A549 (cell line): ENCODE data around the gene SLC6A6. TPM values are rescaled to one million over a fixed set of nuclear protein-coding genes. Genes with fewer than 3 reads are reported as not detected.
A peak's percentile ranks its signal among the peaks of the same experiment; 100 is the strongest.

Experiments used
- ATAC-seq, 2 experiments: fragments of 200-7000 bp in 1 of 2; fragments of >200 bp in 1 of 2; cut with Nextera tagmentation in 1 of 2; cut with Tn5 transposase in 1 of 2; 3 replicates each; pipeline versions ENCODE4 v1.8.0 to v1.9.1; 2018 to 2020; ENCODE audit warnings: mild to moderate bottlenecking in 1 of 2, moderate library complexity in 1 of 2
- CTCF ChIA-PET: fragments of 300-600 bp; sonication (Branson Sonifier 250); formaldehyde crosslinking; extraction: SDS; loops from one replicate; lab custom pipeline; 2021; ENCODE audit warnings: antibody characterized with exemption, inconsistent platforms; lab: Yijun Ruan, JAX
- POLR2A ChIA-PET: fragments of 350-600 bp; formaldehyde crosslinking; extraction: SDS; loops from one replicate; lab custom pipeline; 2021; ENCODE audit warnings: antibody characterized with exemption, inconsistent platforms; lab: Yijun Ruan, JAX
- DNase-seq, 2 experiments: peaks; one replicate each; pipeline versions ENCODE4 v3.0.0 to v3.0.0-alpha.2; 2011 to 2016; ENCODE audit warnings: low read depth in 1 of 2, low spot score in 1 of 2
- FAIRE-seq: peaks from 2 replicates; lab custom pipeline; 2011; peaks lifted over from hg19 to GRCh38; lab: Jason Lieb, UNC
- H3K27ac ChIP-seq, 2 experiments: fragments of >200 bp; sonication (Bioruptor Twin); formaldehyde crosslinking; 3 replicates each; pipeline ENCODE4 v1.5.1; 2016 to 2017
- H3K4me1 ChIP-seq: fragments of >200 bp; sonication (Bioruptor Twin); formaldehyde crosslinking; 3 replicates; pipeline ENCODE4 v1.6.1; 2016
- H3K4me2 ChIP-seq: fragments of >200 bp; sonication (Bioruptor Twin); formaldehyde crosslinking; 3 replicates; pipeline ENCODE4 v1.6.1; 2016
- H3K4me3 ChIP-seq: fragments of >200 bp; sonication (Bioruptor Twin); formaldehyde crosslinking; 3 replicates; pipeline ENCODE4 v1.5.1; 2016
- H3K9me3 ChIP-seq: fragments of >200 bp; sonication (Bioruptor Twin); formaldehyde crosslinking; 3 replicates; pipeline ENCODE4 v1.6.1; 2016
- CHD4 ChIP-seq: fragments of 200-600 bp; sonication (generic); IDR thresholded peaks from 2 replicates; pipeline ENCODE4 v1.6.1; 2016; ENCODE audit warnings: antibody characterized with exemption, mild to moderate bottlenecking, borderline replicate concordance
- ESRRA ChIP-seq: fragments of 150-350 bp; IDR thresholded peaks from 2 replicates; pipeline ENCODE4 v1.6.1; 2014; ENCODE audit warnings: mild to moderate bottlenecking, low read length, borderline replicate concordance
- FOSB ChIP-seq: fragments of 250-450 bp; sonication (Bioruptor Pico); IDR thresholded peaks from 2 replicates; pipeline ENCODE4 v1.5.0; 2020; ENCODE audit warnings: mild to moderate bottlenecking, moderate library complexity
- FOSL2 ChIP-seq, 2 experiments: fragments of 450-650 bp in 1 of 2; fragments of >200 bp in 1 of 2; sonication (Bioruptor Twin) in 1 of 2; formaldehyde crosslinking; IDR thresholded peaks; 2 replicates each; pipeline versions ENCODE4 v1.5.0 to v1.6.1; 2016 to 2020; ENCODE audit warnings: mild to moderate bottlenecking in 1 of 2, moderate library complexity in 1 of 2
- GATA3 ChIP-seq: IDR thresholded peaks from 2 replicates; pipeline ENCODE4 v1.6.1; 2012; ENCODE audit warnings: borderline replicate concordance
- HOXB13 ChIP-seq: fragments of 250-450 bp; sonication (Bioruptor Pico); IDR thresholded peaks from 2 replicates; pipeline ENCODE4 v1.5.0; 2020; ENCODE audit warnings: low read depth, mild to moderate bottlenecking, moderate library complexity
- KDM1A ChIP-seq: fragments of 200-600 bp; sonication (generic); IDR thresholded peaks from 2 replicates; pipeline ENCODE4 v1.6.1; 2016; ENCODE audit warnings: low read depth, mild to moderate bottlenecking
- MAZ ChIP-seq: fragments of 150-350 bp; IDR thresholded peaks from 2 replicates; pipeline ENCODE4 v1.6.1; 2014; ENCODE audit warnings: antibody characterized with exemption, low read depth, low read length, borderline replicate concordance
- NFE2L2 ChIP-seq: fragments of 150-350 bp; conservative IDR thresholded peaks from 2 replicates; pipeline ENCODE4 v1.6.1; 2014; ENCODE audit warnings: low read length
- POLR2A ChIP-seq: IDR thresholded peaks from 2 replicates; pipeline ENCODE4 v1.6.1; 2012; ENCODE audit warnings: mild to moderate bottlenecking, low read length
- POLR2AphosphoS2 ChIP-seq: conservative IDR thresholded peaks from 2 replicates; pipeline ENCODE4 v1.6.1; 2012; ENCODE audit warnings: low read length, improper control_type of control experiment, inconsistent platforms
- RCOR1 ChIP-seq: fragments of 150-350 bp; IDR thresholded peaks from 2 replicates; pipeline ENCODE4 v1.6.1; 2014; ENCODE audit warnings: antibody characterized with exemption, low read length, low read depth
- RFX5 ChIP-seq: fragments of 450-650 bp; IDR thresholded peaks from 2 replicates; pipeline ENCODE4 v1.7.1; 2014; ENCODE audit warnings: antibody characterized with exemption, mild to moderate bottlenecking, moderate library complexity
- RNF2 ChIP-seq: fragments of 200-600 bp; sonication (generic); IDR thresholded peaks from 2 replicates; pipeline ENCODE4 v1.6.1; 2016; ENCODE audit warnings: low read depth, mild to moderate bottlenecking, antibody characterized with exemption, moderate library complexity, borderline replicate concordance
- TP53 ChIP-seq: fragments of 250-450 bp; sonication (Bioruptor Pico); IDR thresholded peaks from 2 replicates; pipeline ENCODE4 v1.5.0; 2021; ENCODE audit warnings: mild to moderate bottlenecking, moderate library complexity
- ZC3H11A ChIP-seq: fragments of 450-650 bp; IDR thresholded peaks from 2 replicates; pipeline ENCODE4 v1.6.1; 2014; ENCODE audit warnings: antibody characterized with exemption, mild to moderate bottlenecking
- WGBS: methylation state at CpG from one replicate; pipeline ENCODE4 v1.1.6; 2017; ENCODE audit errors: missing lambda C conversion rate; 5-methylcytosine and 5-hydroxymethylcytosine counted together
- polyA plus RNA-seq, 4 experiments: library from polyadenylated mRNA; depleted of rRNA in 3 of 4; stranded (reverse); fragments of >200 nt; fragmentation: RNase III in 1 of 4; extraction: RNeasy Plus Mini Kit Qiagen cat#74134 plus additional on column Dnase treatment in 1 of 4; gene quantifications; 2 replicates in 3 of 4; 3 replicates in 1 of 4; pipeline ENCODE4 v1.2.3, GENCODE V29; 2011 to 2017
- TF ChIP-seq, protein P1 (sequence below): fragments of >200 bp; sonication (Bioruptor Twin); formaldehyde crosslinking; IDR thresholded peaks from 3 replicates; pipeline ENCODE4 v1.6.1; 2016
- TF ChIP-seq, protein P2 (sequence below): fragments of >200 bp; sonication (Bioruptor Twin); formaldehyde crosslinking; IDR thresholded peaks from 2 replicates; pipeline ENCODE4 v1.6.1; 2016
- TF ChIP-seq, protein P3 (sequence below): fragments of 150-350 bp; IDR thresholded peaks from 2 replicates; pipeline ENCODE4 v1.6.1; 2014; ENCODE audit warnings: low read depth, mild to moderate bottlenecking, low read length

SLC6A6 gene
- polyA plus RNA-seq, 2 of the 4 experiments (the other 2 are of a cell fraction), result 73.3 to 73.8 TPM

DNA sequence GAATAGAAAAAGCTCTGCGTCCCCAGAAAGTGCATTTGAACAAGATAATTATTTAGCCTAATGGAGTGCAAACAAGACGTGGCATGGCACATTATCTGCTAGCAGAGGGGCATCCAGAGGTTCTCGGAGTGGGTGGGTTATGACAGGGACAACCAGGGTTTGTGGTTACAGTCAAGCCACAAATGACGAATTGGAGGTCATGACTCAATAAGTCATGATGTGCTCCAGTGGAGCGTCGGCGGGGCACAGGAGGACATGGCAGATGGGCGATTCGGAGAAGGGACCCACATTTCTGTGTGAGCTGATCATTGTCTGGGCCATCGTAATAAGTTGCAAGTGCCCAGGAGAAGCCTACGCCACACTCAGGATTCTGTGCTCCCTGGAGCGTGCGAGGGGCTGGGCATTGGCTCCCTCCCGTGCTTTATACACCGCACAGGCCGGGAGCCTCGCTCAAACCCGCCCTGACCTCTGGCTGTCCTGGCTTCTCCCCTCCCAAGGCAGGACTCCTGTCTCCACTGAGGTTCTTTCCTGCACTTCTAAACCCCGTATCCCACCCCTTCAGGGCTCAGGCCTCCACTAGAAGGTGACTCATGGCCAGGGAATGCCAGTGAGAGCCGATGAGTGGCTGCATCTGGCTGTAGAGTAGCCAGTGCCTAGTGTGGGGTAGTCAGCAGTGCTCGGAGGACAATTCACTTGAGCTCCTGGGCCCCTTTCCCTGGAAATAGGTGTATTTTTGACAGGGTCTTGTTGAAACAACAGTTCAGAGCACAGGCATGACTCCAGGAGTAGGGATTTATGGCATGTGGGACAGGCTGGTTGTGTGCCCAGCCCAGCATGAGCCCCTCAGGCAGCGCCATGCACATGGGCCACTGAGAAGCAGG is 70.3 kb downstream of the SLC6A6 start:
- no peaks in the 10 kb centered on the region for H3K9me3 ChIP-seq
- whole genome bisulfite sequencing, result 67% methylated on average over 22 of the region's 22 CpGs
- H3K4me2 ChIP-seq, result peak overlapping the region; percentile 46
- peak; percentile 39 for FAIRE-seq
- H3K27ac ChIP-seq, result peak overlapping the region; percentile 23 to 66; a peak in 3 of 6 replicates
- TF ChIP-seq FOSL2 (IDR thresholded peaks at IDR 0.05) (no peak), FOSL2 (CRISPR knock-in tag; IDR thresholded peaks at IDR 0.05) (peak; percentile 62), CHD4 (no peak), RCOR1 (no peak), GATA3 (0 out of 2 replicates have a peak, but pooled peaks have one; percentile 17), ZC3H11A (no peak), POLR2AphosphoS2 (no peak), POLR2A (no peak)
- TF ChIP-seq, protein P1, sequence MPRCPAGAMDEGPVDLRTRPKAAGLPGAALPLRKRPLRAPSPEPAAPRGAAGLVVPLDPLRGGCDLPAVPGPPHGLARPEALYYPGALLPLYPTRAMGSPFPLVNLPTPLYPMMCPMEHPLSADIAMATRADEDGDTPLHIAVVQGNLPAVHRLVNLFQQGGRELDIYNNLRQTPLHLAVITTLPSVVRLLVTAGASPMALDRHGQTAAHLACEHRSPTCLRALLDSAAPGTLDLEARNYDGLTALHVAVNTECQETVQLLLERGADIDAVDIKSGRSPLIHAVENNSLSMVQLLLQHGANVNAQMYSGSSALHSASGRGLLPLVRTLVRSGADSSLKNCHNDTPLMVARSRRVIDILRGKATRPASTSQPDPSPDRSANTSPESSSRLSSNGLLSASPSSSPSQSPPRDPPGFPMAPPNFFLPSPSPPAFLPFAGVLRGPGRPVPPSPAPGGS, result no peak
- no peak overlapping the region for H3K4me3 ChIP-seq
- peak; percentile 76 to 86 for ATAC-seq
- peak; percentile 44 to 73 for DNase-seq
- H3K4me1 ChIP-seq, result peaks cover 29% of the 10 kb centered on the region
- CTCF ChIA-PET, result interaction anchor here (1.2 to 4.4 kb wide), 6 partner anchors 10 to 269 kb away, joined by 3 to 19 read pairs (median 4); no protein-coding TSS in a partner anchor
- POLR2A ChIA-PET, result no interaction called here

DNA sequence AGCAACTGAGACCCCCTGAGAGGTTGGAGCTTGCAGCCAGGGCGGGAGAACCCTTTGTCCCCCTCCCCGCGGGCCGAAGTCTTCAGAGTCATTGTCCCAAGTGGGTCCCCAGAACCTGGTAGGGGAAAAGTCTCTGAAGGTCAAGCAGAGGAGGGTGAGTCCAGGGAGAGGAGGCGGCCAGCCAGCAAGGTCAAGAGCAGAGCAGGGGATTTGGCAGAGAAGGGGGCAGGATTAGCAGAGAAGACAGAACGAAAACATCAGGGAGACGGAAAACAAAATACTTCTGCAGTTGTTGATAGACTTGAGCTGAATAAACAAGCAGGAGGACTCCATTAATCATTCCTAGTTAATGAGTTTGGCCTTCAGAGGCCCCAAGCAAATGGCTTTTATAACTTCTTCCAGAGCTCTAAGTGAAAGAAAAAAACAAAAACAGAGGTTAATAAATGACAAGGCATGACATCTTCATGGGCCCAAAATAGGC is 71.0 kb downstream of the SLC6A6 start:
- H3K4me3 ChIP-seq, result no peak overlapping the region
- 92% methylated on average over 7 of the region's 7 CpGs for WGBS
- peaks cover 29% of the 10 kb centered on the region for H3K4me1 ChIP-seq
- TF ChIP-seq ESRRA (no peak), MAZ (no peak), RNF2 (no peak), TP53 (CRISPR knock-in tag) (no peak), RFX5 (no peak), HOXB13 (CRISPR knock-in tag) (no peak), FOSL2 (IDR thresholded peaks at IDR 0.05) (no peak), FOSL2 (CRISPR knock-in tag; IDR thresholded peaks at IDR 0.05) (no peak), KDM1A (no peak), RCOR1 (no peak), FOSB (CRISPR knock-in tag) (no peak), NFE2L2 (no peak)
- TF ChIP-seq, protein P2, sequence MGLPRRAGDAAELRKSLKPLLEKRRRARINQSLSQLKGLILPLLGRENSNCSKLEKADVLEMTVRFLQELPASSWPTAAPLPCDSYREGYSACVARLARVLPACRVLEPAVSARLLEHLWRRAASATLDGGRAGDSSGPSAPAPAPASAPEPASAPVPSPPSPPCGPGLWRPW, result no peak
- TF ChIP-seq, protein P3, sequence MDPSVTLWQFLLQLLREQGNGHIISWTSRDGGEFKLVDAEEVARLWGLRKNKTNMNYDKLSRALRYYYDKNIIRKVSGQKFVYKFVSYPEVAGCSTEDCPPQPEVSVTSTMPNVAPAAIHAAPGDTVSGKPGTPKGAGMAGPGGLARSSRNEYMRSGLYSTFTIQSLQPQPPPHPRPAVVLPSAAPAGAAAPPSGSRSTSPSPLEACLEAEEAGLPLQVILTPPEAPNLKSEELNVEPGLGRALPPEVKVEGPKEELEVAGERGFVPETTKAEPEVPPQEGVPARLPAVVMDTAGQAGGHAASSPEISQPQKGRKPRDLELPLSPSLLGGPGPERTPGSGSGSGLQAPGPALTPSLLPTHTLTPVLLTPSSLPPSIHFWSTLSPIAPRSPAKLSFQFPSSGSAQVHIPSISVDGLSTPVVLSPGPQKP, result no peak
- TF ChIP-seq, all 56 proteins: peak for 0
- Histone ChIP-seq H3K27ac (peak overlapping the region in 1 of 2 experiments; percentile 66; a peak in 3 of 6 replicates), H3K9me3 (no peaks in the 10 kb centered on the region), H3K4me2 (peak overlapping the region; percentile 46)
- CTCF ChIA-PET, result interaction anchor here (1.4 to 4.4 kb wide), 5 partner anchors 211 to 270 kb away, joined by 3 to 21 read pairs (median 8); no protein-coding TSS in a partner anchor
- ATAC-seq (no peak), DNase-seq (no peak), FAIRE-seq (no peak)
- POLR2A ChIA-PET, result no interaction called here
